ENCODE data around the gene LEP.

GRCh38 chr7:128242661-128243060, 1.6 kb downstream of the LEP start:
- TF ChIP-seq POLR2AphosphoS5 (IDR thresholded peaks at IDR 0.05; ENCODE audit: low read depth, low read length), result no peak
- TF ChIP-seq TAF1 (IDR thresholded peaks at IDR 0.05; ENCODE audit: borderline replicate concordance, low read depth, low read length), result no peak
- TF ChIP-seq POLR2A (IDR thresholded peaks at IDR 0.05; ENCODE audit: low read depth, low read length), result no peak

Data from GM12892 (cell line).